ENCODE measurements around the gene TSKS.

Gene TSKS

DNA sequence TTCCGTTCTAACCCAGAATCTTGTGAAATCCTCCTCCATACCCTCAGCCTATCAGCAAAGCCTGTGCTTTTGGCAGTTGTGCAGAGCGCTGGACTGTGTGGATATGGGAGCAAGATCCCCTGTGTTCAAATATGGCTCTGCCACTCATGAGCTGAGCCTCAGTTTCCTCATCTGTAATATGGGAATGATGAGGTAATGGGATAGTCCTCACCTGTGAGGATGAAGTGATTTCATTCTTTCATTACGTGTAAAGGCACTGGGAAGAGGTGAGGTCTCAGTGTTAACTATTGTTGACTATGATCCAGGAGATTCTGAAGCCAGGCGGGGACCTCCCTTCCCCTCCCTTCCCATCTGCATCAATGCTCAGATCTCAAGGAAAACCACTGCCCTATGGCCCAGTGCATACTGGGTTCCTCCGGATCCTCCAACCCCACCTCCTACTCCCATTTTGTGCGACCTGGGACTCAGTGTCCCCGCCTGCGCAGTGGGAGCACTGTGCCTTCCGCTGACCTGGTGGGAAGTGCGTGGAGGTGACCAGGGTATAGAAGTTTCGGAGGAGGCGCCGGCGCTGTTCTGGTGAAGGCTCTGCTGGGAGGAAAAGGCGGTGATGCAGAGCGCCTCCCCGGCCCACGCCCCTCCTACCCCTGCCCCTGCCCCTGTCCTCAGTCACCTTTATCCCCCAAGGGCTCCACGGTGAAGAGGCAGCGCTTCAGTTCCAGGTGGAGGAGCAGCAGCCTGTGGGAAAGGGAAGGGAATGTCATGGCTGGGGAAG is 45.0 kb upstream of the TSKS start:
- peak overlapping the region; percentile 85 for H3K27ac ChIP-seq
- no peak for TF ChIP-seq CTCF (IDR thresholded peaks at IDR 0.05)
- TF ChIP-seq ZFX (IDR thresholded peaks at IDR 0.05; ENCODE audit: borderline replicate concordance) = no peak

- TF ChIP-seq ZFX (IDR thresholded peaks at IDR 0.05; ENCODE audit: borderline replicate concordance) = no peak
- TF ChIP-seq CTCF (IDR thresholded peaks at IDR 0.05) = no peak
- peak overlapping the region; percentile 85 for H3K27ac ChIP-seq
Measured at GRCh38 chr19:49807058-49807903, 44.2 kb upstream of the TSKS start.

DNA sequence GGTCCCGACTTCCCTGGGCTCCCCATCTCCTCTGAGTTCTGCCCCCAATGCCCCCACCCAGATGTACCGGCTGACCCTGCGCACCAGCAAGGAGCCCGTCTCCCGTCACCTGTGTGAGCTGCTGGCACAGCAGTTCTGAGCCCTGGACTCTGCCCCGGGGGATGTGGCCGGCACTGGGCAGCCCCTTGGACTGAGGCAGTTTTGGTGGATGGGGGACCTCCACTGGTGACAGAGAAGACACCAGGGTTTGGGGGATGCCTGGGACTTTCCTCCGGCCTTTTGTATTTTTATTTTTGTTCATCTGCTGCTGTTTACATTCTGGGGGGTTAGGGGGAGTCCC is 43.5 kb upstream of the TSKS start:
- peak overlapping the region; percentile 85 for H3K27ac ChIP-seq
- TF ChIP-seq ZFX (IDR thresholded peaks at IDR 0.05; ENCODE audit: borderline replicate concordance) (no peak), CTCF (IDR thresholded peaks at IDR 0.05) (no peak)

DNA sequence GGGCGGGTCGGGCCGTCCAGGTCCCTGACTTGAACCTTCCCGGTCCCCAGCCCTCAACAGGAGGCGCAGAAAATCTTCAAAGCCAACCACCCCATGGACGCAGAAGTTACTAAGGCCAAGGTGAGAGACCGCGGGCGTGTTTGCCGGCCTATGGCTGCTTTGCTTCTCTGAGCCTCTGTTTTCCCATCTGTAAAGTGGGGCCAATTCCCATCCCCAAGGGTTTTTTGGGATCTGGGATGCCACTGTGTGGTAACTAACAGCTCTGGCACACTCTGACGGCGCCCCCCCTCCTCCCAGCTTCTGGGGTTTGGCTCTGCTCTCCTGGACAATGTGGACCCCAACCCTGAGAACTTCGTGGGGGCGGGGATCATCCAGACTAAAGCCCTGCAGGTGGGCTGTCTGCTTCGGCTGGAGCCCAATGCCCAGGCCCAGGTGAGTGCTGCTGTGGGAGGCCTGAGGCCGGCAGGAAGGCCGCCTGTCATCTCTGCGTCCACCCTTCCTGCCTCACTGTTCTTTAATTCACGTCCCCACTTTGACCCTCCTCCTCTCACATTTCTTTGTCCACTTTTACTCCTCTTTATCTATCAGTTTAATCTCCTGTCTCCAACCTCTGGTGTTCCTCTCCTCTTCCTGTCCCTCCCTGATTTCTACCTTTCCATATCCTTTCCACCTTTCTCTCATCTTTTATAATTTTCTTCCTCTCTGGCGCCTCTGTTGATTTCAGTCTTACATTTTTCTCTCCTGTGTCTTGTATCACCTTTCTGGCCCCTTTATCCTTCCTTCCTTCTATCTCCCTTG is 42.9 kb upstream of the TSKS start:
- peak overlapping the region; percentile 85 for H3K27ac ChIP-seq
- TF ChIP-seq CTCF (IDR thresholded peaks at IDR 0.05) = no peak
- TF ChIP-seq ZFX (IDR thresholded peaks at IDR 0.05; ENCODE audit: borderline replicate concordance) = no peak

DNA sequence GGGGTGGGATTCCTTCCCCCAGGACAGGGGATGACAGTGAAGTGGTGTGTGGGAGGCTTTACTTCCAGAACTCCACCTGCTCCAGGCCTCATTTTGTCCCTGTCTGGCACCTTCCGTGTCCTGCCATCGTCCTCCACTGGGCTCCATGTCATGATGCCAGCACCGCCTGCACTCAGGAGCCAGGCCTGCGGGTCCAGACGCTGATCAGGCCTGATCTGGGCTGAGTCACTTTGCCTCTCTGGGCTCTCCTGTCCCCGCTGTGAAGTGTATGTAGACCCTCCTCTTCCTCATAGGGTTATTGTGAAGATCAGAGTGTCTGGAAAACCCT is 40.4 kb upstream of the TSKS start:
- TF ChIP-seq CTCF (IDR thresholded peaks at IDR 0.05) = no peak
- TF ChIP-seq ZFX (IDR thresholded peaks at IDR 0.05; ENCODE audit: borderline replicate concordance) = no peak
- peak overlapping the region; percentile 85 for H3K27ac ChIP-seq

DNA sequence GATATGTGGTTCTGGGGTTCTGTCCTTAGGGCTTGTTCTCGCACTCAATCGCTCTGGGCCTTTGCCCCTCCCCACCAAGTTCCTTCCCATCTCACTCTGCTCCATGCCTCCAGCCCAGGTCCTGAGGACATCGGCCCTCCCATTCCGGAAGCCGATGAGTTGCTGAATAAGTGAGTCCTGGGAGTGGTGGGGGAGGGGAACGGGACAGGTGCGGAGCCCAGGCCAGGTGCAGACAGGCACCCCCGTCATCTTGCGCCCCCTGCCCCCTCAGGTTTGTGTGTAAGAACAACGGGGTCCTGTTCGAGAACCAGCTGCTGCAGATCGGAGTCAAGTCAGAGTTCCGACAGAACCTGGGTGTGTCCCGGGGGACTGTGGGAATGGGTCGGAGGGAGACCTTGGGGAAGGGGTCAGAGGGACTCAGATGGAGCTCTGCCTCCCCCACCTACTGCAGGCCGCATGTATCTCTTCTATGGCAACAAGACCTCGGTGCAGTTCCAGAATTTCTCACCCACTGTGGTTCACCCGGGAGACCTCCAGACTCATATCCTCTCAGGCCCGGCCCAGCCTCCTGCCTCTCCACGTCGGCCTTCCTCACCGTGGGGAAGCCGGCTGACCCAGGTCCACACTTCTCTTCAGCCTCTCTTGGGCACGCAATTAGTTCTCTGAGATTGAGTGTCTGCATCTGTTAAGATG is 39.9 kb upstream of the TSKS start:
- peak overlapping the region; percentile 85 for H3K27ac ChIP-seq
- TF ChIP-seq ZFX (IDR thresholded peaks at IDR 0.05; ENCODE audit: borderline replicate concordance) = no peak
- TF ChIP-seq CTCF (IDR thresholded peaks at IDR 0.05) = no peak
